Mesenteric fat pad (tissue), 1 donor: Measurements from ENCODE around the gene PSMB10. TPM values are rescaled to one million over a fixed set of nuclear protein-coding genes. Genes with fewer than 3 reads are reported as not detected.
"Not testable (repeated sequence)": the region's sequence is repeated elsewhere in the genome, so short reads cannot be mapped to it uniquely, and the experiment has no call there.

Source experiments
- DNase-seq: peaks from one replicate; pipeline ENCODE4 v3.0.0-alpha.2; 2020; ENCODE audit warnings: low spot score
- total RNA-seq: library from RNA; stranded (reverse); fragmentation: NEBNext Ultra II Directional; extraction: Animal tissue kit (Norgen Biotek cat#: 25700); gene quantifications from one replicate; pipeline ENCODE4 v1.2.1, GENCODE V29; 2021
- donor health status: DM: yes; HTN: yes; CAD: no.

PSMB10 gene
- total RNA-seq, 1 donor from 2014 or later: 53.8 TPM

DNA sequence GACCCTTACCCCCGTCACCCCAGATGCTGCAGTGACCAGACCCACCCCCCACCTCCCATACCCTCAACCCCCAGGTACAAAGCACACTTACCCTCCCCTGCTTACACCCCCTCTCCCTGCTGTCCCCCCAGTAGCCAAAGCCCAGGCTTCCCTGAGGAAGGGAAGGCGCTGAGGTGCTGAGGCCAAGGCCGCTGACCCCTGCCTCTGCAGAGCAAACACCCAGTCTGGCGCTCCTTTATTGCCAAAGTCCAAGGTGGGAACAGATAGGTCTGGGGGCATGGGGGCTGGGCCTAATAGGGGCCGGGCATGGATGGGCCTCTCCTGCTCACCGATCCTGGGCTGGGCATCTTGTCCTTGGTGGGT lies 6.6 kb upstream of the PSMB10 start:
- DNase-seq: no peak

DNA sequence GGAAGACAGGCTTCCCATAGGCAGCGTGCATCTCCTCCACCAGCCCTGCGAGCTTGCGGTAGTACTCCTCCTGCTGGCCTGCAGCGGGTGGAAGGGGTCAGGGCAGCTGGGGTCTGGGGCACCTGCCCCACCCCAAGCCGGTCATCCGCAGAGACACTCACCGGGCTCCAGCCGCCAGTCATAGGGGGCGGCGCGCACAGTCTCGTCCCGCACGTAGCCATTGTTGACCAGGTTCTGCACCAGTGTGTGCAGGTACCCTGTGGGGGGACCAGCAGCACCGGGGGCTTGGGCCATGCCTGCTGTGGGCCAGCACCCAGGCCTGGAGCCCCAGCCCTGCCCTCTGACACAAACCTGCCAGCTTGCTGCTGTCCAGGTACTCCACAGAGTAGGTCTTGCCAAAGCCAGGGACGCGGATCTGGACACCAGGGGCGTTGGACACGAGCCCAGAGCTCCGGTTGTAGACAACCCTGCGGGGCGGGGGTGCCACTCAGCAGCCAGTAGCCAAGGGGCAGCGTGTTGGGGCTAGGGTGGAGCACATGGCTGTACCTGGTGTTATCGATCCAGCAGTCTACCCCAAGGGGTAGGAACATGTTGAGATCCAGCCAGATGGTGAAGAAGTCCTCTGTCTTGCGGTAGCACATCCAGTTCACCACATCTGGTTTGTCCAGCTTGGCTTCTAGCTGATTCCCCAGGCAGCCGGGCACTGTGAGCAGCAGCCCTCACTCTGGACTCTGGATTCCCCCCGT lies 6.0 kb upstream of the PSMB10 start:
- no peak for DNase-seq

DNA sequence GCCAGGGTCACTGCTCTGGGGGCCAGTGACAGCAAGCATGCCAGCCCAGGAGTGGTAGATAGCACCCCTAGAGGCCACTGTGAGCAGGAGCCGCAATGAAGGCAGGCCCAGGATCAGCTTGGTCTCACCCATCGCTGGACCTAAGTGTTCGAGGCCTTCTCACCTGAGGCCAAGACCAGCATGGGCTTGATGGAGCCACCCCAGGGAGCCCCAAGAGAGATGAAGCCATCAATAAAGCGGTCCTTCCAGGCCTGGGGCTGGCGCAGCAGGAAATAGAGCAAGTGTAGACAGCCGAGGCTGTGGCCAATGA lies 5.5 kb upstream of the PSMB10 start:
- DNase-seq: no peak

DNA sequence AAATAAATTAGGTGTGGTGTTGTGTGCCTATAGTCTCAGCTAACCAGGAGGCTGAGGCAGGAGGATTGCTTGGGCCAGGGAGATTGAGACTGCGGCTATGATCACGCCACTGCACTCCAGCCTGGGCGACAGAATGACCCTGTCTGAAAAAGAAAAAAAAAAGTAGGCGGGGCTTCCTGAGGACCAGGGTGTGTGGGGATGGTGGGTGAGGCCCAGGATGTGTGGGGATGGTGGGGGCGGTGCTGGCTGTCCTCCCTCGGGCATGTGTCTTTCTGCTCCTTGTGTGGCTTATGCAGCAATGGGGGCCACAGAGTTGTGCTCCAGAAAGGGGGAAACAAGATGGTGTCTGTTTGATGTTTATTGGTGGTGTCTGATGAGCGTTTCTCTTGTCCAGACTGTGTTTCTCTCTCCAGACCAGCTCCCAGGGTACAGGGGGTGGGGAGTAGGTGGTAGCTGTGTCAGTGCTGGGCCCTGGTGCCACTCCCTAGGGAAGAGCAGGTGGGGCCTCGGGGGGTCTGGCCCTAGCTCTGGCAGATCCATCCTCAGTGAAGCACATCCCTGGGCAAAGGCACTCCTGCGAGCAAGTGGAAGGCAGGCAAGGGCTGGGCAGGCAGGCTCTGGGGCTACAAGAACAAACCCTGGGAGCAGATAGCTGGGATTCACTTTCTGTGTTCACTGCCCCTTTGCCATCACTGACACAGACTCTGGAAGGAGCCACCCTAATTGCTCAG lies 5.0 kb upstream of the PSMB10 start:
- no peak for DNase-seq

DNA sequence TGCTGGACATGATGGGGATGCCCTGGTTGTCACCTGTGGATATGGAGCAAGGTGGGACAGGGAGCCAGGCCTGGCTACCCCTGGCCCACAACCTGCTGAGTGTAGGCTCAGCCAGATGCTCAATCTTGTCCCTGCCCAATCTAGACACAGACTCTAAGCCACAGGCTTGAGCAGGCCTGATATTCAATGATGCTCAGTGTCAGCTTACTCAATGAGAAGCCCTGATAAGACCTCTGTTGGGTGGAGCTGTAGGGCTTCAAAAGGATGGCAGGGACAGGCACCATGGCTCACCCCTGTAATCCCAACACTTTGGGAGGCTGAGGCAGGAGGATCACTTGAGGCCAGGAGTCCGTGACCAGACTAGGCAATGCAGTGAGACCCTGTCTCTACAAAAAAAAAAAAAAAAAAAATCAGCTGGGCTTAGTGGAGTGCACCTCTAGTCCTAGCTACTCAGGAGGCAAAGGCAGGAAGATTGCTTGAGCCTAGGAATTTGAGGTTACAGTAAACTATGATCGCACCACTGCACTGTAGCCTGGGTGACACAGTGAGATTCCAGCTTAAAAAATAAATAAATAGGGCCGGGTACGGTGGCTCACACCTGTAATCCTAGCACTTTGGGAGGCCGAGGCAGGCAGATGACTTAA lies 3.9 kb upstream of the PSMB10 start:
- no peak for DNase-seq

DNA sequence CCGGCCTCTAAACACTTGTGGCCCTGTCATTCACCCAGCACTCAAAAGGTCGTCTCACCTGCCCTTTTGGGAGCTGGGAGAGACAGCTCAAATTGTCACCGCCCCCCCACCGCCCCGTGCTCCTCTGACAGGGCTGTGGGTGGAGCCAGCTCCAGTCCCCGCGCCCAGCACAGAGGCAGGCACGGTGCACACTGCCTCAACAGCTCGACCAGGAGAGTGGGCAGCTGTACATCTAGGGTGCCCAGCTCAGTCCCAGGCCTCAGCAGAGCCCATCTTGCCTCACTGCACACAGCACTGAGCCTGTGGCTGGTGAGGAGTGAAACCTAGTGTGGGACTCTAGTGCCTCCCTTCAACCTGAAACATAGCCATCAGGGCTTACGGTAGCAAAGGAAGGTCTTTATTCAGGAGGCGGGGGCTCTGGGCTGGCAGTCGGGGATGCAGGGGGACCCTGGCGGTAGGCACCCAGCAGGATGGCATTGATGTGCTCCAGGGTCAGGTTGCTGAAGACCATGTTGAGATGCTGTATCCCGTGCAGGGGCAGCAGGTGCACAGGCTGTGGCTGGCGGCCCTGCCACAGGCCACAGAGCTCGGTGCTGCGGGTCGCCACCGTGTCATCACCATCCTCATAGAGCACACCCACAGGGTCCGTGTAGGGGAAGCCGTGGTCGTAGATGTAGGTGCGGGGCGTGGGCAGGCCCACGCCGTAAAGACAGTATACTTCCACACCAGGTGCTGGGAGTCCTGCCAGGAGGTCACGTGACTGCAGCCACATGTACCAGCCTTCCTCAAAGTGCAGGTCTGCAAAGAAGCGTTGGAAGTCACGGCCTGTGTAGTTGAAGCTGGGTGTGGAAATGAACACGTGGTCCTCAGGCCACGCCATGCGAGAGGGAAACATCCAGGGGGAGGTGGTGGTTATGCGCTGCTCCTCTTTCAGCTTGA lies 3.1 kb upstream of the PSMB10 start:
- no peak for DNase-seq

DNA sequence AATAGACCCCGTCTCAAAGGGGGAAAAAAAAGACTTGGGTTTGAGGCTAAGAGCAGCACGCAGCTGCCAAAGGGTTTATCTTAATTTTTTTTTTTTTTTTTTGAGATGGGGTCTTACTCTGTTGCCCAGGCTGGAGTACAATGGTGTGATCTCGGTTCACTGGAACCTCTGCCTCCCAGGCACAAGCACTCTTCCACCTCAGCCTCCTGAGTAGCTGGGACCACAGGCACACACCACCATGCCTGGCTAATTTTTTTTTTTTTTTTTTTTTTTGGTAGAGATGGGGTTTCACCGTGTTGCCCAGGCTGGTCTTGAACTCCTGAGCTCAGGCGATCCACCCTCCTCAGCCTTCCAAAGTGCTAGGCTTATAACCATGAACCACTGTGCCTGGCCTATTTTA lies 1.1 kb upstream of the PSMB10 start:
- DNase-seq: not testable (repeated sequence)

DNA sequence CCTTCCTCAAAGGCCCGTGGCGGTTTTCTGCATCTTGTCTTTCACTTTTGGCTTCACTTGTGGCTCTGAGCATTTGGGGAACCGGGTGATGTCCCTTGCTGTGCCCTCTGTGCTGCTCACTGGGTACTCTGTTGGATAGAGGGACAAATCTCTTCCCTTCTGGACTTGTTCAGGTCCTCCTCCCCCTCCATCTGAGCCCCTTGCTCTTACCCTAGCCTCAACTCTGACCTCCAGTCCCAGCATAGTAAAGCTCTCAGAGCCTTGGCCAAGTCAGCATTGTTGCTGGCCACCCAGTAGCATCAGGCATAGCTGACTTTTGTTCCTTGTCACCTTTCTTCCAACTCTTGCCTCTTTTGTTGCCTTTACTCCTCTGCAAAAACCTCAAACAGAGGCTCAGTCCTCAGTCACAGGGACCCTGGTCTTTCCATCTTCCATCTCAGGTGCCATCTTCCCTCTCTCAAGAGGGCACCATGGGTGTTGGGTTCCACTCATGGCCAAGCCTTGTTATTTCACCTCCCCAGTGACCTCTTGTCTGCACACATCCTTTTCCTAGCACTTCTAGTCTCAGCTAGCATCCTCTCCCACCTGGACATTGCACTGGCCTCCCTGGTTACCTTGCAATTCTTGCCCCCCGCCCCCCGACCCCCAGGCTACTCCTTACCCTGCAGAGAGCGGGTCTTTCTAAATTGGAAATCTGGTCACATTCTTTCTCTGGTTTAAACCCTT lies 393 bp upstream of the PSMB10 start:
- no peak for DNase-seq

DNA sequence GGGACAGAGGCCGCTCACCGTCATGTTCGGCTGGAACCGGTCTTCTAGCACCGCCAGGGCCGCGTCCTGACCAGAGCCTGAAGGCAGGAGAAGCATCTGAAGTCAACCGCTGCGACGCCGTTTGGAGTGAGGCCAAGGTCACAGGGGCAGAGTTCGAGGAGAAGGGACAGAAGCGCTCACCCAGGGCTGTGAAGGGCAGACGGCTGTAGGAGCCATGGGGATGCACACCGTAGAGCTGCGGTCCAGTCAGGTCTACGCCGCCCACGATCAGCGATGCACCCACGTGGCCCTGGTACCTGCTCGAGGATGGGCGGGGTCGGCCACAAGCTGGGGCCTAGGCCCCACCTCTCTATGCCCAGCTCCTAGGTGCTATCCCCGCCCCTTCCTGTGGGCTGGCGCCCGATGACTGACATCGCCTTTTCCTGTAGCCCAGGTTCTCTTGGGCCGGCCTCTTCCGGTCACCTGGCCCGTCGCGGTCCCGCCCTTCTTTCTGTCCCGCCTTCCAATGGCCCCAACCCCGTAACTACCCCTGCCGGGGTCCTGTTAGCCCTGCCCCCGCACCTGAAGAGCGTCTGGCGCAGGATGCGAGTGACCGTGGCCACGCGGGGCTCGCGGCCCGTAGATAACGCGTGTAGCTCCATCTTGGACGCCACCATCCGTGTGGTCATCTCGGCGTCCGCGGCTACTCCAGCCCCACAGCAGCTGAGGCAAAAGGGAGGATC lies 1.1 kb downstream of the PSMB10 start:
- DNase-seq: peak; percentile 97

DNA sequence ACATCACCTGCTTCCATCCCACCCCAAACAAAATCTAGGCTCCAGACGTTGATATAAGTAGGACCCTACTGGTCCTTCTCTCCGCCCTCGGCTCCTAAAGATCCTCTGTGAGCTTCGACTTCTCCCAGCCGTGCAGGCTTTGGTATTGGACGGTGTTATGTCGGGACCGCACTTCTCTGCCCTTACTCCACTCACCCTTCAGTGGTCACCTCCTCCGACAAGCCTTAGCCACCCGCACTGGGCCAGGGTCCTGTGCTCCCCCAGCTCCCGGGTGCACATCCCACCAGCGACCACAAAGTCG lies 1.6 kb downstream of the PSMB10 start:
- DNase-seq: no peak

DNA sequence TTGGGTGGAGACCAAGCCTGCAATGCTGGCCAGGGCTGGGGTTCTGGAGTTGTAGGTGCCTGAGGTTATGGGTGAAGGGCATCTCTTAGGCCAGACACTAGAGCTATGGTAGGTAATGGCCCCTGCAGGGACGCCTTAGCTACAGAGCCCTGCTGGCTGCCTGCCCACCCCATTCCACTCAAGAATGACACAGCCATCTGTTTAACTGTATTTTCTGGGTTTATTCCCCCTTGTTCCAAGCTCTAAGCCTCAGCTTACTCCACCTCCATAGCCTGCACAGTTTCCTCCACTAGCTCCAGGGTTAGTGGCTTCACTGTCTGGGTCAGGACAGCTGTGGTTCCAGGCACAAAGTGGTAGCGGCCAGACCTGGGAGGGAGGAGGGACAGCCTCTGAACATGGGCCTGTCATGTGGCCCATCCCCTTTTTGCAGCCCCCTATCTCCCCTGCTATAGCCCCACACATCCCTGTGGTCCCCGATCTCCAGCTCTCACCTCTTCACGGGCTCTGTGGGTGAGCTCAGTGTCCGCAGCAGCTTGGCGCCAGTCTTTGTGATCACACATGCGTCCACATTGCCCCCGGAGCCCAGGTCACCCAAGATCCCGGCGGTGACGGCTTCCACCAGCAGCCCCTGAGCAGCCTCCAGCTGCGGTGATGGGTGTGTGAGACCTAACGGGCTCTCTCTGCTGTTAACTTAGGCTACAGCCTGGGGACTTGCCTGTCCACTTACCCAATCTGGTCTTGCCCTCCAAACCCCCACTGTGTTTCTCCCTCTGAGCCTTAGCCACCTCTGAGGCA lies 2.1 kb downstream of the PSMB10 start:
- DNase-seq: no peak

DNA sequence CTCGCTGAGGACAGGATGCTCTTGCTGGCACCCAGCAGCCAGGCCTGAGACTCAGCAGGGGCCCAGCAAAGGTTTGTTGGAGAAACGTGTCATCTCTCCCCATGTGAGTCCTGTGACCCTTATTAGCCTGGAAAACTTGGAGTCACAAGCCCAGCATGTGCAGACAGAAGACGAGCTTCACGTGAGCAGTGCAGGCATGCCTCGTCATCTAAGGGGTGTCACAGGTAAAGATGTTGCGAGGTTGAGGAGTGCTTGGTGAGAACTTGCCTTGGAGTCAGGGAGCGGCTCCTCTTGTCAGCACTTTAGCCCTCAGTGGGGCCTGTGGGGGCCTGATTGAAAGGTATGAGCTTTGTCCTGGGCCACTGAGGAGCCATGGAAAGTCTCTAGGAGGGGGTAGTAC lies 2.8 kb downstream of the PSMB10 start:
- no peak for DNase-seq

DNA sequence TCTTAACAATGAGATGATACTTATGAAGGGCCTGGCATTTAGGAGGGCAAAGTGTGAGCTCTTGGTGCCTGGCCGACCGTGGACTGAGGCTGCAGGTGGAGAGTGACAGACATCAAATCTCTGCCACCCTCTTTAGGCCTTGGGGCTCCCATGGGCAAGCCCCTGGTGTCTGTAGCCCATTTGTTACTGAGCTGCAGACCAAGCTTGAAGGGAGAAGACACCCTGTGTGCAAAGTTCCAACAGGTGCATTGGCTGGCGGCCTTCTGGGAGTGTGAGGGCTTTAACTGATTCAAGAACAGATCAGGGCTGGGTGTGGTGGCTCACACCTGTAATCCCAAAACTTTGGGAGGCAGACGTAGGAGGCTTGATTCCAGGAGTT lies 4.2 kb downstream of the PSMB10 start:
- no peak for DNase-seq

DNA sequence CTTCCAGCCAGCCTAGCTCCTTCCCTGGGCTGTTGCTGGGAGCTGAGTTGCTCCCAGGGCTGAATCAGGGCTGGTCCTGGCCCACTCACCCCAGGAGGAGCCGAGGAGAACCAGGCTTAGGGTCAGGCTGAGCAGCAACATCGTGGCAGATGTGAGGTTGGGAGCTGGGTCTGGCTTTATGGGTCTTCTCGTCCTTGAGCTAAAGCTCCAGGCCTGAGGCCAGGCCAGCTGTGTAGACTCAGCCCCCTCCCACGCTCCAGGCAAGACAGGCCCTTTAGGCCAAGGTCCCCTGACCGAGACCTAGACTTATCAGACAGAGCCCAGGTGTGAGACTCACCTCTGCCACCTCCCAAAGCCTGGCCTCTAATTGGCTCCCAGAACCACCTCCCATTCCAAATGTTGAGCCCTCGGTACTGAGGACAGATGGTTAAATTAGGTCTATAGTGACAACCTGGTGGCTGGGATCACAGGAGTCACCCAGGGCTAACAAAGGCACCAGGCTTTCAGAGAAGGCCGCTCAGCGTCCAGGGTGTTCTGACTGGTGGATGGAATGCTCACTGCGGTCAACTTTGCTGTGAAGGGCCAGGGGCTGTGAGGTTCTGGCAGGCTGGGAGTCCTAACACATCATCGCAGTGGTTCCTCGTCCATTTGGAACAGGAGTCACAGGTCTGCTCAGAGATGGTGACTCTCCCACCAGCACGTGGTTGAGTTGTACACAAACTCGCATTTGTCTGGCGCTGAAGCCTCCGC lies 4.8 kb downstream of the PSMB10 start, which contains the start of gene CTRL:
Gene CTRL, minus strand, starts transcription at position 151 of the 750 bp plus-strand sequence. Its CDS starts 10 bp downstream, at position 141.
- DNase-seq: no peak

DNA sequence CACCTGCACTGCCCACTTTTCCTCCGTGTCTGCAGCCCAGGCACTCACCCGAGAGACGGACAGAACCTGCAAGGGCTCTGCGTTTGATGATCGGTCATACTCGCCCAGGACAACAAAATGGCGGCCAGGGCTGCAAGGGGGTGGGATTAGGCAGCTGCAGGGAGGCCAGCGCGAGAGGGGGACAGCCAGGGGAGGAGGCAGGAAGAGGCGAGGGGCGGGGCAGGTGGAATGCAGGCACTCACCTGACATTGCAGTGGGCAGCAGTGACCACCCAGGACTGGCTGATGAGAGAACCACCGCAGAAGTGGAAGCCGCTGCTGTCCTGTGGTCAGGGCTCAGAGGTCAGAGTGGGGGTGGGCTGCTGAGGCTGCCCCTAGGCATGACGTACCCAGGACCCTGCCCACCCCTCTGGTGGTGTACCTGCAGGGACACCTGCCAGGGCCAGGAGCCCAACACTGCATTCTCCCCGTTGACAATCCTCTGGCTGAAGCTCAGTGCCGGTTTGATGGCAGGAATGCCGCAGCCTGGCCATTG lies 5.9 kb downstream of the PSMB10 start:
- no peak for DNase-seq

DNA sequence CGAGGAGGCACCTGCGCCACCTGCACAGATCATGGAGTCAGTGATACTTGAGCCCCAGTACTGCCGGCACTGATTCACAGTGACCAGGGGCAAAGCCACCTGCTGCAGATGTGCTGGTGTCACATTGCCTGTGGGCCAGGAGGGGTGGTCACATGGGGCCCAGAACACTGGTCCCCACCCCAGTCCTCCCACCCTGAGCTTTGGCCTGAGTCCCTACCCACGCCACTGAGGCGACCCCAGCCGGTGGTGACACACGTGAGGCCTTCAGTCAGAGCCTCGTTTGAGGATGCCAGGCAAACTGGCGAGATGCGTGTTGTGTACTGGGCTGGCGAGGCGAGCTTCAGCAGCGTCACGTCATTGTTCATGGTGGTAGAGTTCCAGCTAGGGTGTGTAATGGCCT lies 6.5 kb downstream of the PSMB10 start:
- DNase-seq: no peak

DNA sequence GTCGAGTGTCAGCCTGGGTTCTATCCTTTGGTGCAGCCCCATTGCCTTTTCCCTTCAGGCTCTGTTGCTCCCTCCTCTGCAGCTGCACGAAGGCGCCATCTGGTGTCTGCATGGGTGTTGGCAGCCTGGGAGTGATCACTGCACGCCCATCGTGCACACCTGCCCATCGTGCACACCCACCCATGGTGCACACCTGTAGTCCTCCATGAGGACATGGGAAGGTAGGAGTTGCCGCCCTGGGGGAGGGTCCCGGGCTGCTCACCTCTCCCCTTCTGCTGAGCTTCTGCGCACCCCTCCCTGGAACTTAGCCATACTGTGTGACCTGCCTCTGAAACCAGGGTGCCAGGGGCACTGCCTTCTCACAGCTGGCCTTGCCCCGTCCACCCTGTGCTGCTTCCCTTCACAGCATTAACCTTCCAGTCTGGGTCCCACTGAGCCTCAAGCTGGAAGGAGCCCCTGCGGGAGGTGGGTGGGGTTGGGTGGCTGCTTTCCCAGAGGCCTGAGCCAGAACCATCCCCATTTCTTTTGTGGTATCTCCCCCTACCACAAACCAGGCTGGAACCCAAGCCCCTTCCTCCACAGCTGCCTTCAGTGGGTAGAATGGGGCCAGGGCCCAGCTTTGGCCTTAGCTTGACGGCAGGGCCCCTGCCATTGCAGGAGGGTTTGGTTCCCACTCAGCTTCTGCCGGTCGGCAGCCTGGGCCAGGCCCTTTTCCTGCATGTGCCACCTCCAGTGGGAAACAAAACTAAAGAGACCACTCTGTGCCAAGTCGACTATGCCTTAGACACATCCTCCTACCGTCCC lies 7.9 kb downstream of the PSMB10 start:
- DNase-seq: no peak

DNA sequence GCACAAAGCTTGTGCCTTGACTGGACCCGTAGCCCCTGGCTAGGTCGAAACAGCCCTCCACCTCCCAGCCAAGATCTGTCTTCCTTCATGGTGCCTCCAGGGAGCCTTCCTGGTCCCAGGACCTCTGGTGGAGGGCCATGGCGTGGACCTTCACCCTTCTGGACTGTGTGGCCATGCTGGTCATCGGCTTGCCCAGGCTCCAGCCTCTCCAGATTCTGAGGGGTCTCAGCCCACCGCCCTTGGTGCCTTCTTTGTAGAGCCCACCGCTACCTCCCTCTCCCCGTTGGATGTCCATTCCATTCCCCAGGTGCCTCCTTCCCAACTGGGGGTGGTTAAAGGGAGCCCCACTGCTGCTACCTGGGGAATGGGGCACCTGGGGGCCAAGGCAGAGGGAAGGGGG lies 8.5 kb downstream of the PSMB10 start:
- DNase-seq: no peak
